ENCODE results near the gene LRRC8E. TPM values are rescaled to one million over a fixed set of nuclear protein-coding genes. Genes with fewer than 3 reads are reported as not detected.

Gene LRRC8E
- polyA plus RNA-seq, 1 experiment: 8.6 TPM

- no peak overlapping the region; the same call in 1 of the 2 replicates for H3K4me3 ChIP-seq (ENCODE audit: low read depth, low read length)
- 0 out of 2 replicates have a peak, but pooled peaks cover 2% of the 10 kb centered on the region for H3K27me3 ChIP-seq (ENCODE audit: control insufficient read depth, insufficient read depth, low read length)
- CTCF ChIA-PET: interaction anchor here (0.7 to 2.1 kb wide), 5 partner anchors 8 to 508 kb away, joined by 3 to 8 read pairs (median 4); partner anchors contain the start of gene TIMM44
Measured at GRCh38 chr19:7861619-7862412, 26.5 kb upstream of the LRRC8E start.

GRCh38 chr19:7862413-7862951 is 25.8 kb upstream of the LRRC8E start:
- POLR2A ChIA-PET: no interaction called here
- 0 out of 2 replicates have a peak, but pooled peaks cover 2% of the 10 kb centered on the region for H3K27me3 ChIP-seq (ENCODE audit: control insufficient read depth, insufficient read depth, low read length)
- CTCF ChIA-PET: interaction anchor here (0.8 to 1.4 kb wide), 2 partner anchors 10 to 14 kb away, joined by 4 to 8 read pairs; no protein-coding TSS in a partner anchor
- DNase-seq (ENCODE audit: low read depth): no peak
- no peaks in the 10 kb centered on the region; the same call in none of the 2 replicates for H3K36me3 ChIP-seq (ENCODE audit: control insufficient read depth, insufficient read depth, low read length)
- no peak overlapping the region; the same call in 1 of the 2 replicates for H3K4me3 ChIP-seq (ENCODE audit: low read depth, low read length)
- TF ChIP-seq, protein P1, sequence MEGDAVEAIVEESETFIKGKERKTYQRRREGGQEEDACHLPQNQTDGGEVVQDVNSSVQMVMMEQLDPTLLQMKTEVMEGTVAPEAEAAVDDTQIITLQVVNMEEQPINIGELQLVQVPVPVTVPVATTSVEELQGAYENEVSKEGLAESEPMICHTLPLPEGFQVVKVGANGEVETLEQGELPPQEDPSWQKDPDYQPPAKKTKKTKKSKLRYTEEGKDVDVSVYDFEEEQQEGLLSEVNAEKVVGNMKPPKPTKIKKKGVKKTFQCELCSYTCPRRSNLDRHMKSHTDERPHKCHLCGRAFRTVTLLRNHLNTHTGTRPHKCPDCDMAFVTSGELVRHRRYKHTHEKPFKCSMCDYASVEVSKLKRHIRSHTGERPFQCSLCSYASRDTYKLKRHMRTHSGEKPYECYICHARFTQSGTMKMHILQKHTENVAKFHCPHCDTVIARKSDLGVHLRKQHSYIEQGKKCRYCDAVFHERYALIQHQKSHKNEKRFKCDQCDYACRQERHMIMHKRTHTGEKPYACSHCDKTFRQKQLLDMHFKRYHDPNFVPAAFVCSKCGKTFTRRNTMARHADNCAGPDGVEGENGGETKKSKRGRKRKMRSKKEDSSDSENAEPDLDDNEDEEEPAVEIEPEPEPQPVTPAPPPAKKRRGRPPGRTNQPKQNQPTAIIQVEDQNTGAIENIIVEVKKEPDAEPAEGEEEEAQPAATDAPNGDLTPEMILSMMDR (IDR thresholded peaks at IDR 0.05; ENCODE audit: insufficient read depth, low read depth, low read length): no peak

More at GRCh38 chr19:7861619-7862412, 26.5 kb upstream of the LRRC8E start:
- TF ChIP-seq, protein P1 (IDR thresholded peaks at IDR 0.05; ENCODE audit: insufficient read depth, low read depth, low read length): no peak
- no peak for DNase-seq (ENCODE audit: low read depth)
- H3K36me3 ChIP-seq (ENCODE audit: control insufficient read depth, insufficient read depth, low read length): no peaks in the 10 kb centered on the region; the same call in none of the 2 replicates
- POLR2A ChIA-PET: no interaction called here

DNA sequence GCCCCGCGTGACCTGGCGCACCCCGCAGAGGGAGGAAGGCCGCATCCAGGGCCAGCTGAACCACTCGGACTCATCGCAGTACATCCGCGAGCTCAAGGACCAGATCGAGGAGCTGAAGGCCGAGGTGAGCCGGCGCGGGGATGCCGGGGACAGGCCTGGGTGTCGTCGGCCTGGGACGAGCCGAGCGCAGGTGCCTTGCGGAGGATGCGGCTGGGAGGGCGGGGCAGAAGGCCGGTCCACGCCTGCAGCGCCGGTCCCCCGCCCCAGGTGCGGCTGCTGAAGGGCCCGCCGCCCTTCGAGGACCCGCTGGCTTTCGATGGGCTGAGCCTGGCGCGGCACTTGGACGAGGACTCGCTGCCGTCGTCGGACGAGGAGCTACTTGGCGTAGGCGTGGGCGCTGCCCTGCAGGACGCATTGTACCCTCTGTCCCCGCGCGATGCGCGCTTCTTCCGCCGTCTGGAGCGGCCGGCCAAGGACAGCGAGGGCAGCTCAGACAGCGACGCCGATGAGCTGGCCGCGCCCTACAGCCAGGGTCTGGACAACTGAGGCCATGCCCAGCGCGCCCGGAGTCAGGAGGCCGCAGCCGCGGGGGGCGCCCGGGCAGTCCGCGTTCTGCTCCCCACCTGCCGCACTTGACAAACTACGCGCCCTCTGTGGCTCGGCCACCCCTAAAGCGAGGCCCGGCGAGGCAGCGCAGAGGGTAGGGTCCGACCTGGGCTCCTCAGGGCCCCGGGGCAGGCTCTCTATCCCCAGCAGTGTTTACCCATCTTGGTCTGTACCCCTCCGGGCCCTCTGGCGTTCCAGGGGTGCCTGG is 24.9 kb upstream of the LRRC8E start:
- POLR2A ChIA-PET: no interaction called here
- 0 out of 2 replicates have a peak, but pooled peaks cover 2% of the 10 kb centered on the region for H3K27me3 ChIP-seq (ENCODE audit: control insufficient read depth, insufficient read depth, low read length)
- no peak for DNase-seq (ENCODE audit: low read depth)
- TF ChIP-seq, protein P1 (IDR thresholded peaks at IDR 0.05; ENCODE audit: insufficient read depth, low read depth, low read length): no peak
- CTCF ChIA-PET: interaction anchor here (1.1 kb wide), 1 partner anchor 11 kb away, joined by 4 read pairs; no protein-coding TSS in a partner anchor
- H3K4me3 ChIP-seq (ENCODE audit: low read depth, low read length): no peak overlapping the region
- H3K36me3 ChIP-seq (ENCODE audit: control insufficient read depth, insufficient read depth, low read length): no peaks in the 10 kb centered on the region; the same call in none of the 2 replicates

GRCh38 chr19:7863971-7864689 is 24.2 kb upstream of the LRRC8E start:
- DNase-seq (ENCODE audit: low read depth): no peak
- ChIA-PET POLR2A (no interaction called here), CTCF (interaction anchor here (1.0 to 1.5 kb wide), 3 partner anchors 10 to 12 kb away, joined by 3 to 5 read pairs (median 4); no protein-coding TSS in a partner anchor)
- Histone ChIP-seq H3K36me3 (ENCODE audit: control insufficient read depth, insufficient read depth, low read length) (no peaks in the 10 kb centered on the region; the same call in none of the 2 replicates), H3K4me3 (ENCODE audit: low read depth, low read length) (no peak overlapping the region), H3K27me3 (ENCODE audit: control insufficient read depth, insufficient read depth, low read length) (0 out of 2 replicates have a peak, but pooled peaks cover 2% of the 10 kb centered on the region)
- TF ChIP-seq, protein P1 (IDR thresholded peaks at IDR 0.05; ENCODE audit: insufficient read depth, low read depth, low read length): no peak

Measured in BJ (cell line).